Activated CD8-positive, alpha-beta memory T cell treated with anti-CD3 and anti-CD28 coated beads, Interleukin-2, amount 50 U/mL, for 4 hours (primary cell): ENCODE measurements around the gene KIF1A.
"Not testable (repeated sequence)": the region's sequence is repeated elsewhere in the genome, so short reads cannot be mapped to it uniquely, and the experiment has no call there.

Experiments
- DNase-seq: peaks from one replicate; pipeline ENCODE4 v3.0.0-alpha.2; 2020

KIF1A gene

GRCh38 chr2:240847817-240848216, 27.8 kb upstream of the KIF1A start:
- no peak for DNase-seq

DNA sequence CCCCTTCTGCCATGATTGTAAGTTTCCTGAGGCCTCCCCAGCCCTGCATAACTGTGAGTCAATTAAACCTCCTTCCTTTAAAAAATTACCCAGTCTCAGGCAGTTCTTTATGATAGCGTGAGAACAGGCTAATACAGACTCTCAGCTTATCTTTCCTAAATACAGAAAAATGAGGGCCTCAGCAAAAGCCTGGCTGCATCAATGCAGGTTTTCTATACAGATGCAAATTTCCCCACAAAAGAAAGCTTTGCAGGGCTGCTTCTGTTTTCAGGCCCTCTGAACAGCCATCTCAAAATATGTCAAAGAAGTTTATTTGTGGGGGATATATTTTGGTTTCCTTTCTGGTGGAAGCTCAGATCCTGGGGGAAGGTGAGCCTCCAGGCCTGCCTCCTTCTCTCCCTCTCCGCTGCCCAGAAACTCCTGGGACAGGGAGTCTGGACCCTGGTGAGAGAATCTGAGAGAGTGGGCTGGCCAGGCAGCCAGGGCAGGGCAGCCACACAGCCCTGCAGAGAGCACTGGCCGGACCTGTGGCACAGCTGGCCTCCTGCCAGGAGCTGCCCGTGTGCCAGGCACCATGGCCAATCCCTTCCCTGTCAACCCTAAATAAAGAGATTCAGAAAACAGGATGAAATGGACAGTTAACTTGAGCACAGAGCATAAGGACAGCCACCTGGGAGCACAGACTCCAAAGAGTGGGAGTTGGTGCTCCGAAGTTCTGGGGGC, 27.0 kb upstream of the KIF1A start:
- DNase-seq = no peak

DNA sequence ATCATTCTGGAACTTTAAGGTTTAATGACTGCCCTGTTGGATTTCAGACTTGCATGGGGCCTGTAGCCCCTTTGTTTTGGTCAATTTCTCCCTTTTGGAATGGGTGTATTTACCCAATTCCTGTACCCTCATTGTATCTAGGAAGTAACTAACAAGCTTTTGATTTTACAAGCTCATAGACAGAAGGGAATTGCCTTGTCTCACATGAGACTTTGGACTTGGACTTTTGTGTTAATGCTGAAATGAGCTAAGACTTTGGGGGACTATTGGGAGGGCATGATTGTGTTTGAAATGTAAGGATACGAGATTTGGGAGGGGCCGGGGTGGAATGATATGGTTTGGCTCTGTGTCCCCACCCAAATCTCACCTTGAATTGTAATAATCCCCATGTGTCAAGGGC, 26.3 kb upstream of the KIF1A start:
- not testable (repeated sequence) for DNase-seq

- no peak for DNase-seq
Measured at GRCh38 chr2:240840435-240841060, 20.5 kb upstream of the KIF1A start.

- DNase-seq = no peak
Measured at GRCh38 chr2:240839152-240840143, 19.4 kb upstream of the KIF1A start.

DNA sequence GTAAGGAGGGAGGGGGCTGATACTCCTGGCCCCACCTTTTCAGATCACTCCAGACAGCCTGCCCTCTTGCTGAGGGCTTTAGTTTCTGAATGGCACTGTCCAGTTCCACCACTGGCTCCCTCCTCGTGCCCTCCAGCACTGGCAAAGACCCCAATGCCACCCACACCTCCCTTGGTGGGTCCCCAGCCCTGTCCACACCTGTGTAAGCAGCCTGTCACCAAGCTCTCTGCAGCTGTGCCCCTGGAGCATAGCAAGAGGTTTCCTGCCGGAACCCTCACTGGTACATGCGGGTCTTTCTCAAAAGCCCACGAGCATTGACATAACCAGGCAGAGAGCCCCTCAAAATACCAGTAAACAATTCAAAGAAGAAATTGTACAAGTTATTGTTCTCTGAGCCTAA, 17.6 kb upstream of the KIF1A start:
- no peak for DNase-seq

GRCh38 chr2:240836781-240837467, 16.9 kb upstream of the KIF1A start:
- DNase-seq = no peak

DNA sequence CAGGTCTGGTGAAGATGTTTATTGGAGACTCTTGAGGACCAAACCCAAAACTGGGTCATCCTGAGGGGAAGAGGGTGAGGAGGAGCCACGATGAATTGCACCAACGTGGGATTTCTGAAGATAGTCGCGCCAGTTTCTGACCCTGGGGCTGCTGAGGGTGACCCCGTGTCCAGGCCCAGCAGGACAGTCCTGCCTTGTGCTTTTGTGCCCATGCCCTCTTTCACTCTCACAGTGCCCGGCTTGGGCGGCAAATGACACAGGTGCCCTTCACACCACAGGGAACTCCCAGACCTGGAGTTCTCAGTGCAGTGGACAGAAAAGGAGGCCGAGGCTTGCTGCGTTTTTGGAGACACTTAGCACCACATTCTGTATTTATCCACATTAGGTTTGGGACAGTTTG, 15.5 kb upstream of the KIF1A start:
- DNase-seq = no peak

GRCh38 chr2:240834377-240834975, 14.5 kb upstream of the KIF1A start:
- DNase-seq = no peak

GRCh38 chr2:240833724-240834285, 13.8 kb upstream of the KIF1A start:
- DNase-seq = no peak

DNA sequence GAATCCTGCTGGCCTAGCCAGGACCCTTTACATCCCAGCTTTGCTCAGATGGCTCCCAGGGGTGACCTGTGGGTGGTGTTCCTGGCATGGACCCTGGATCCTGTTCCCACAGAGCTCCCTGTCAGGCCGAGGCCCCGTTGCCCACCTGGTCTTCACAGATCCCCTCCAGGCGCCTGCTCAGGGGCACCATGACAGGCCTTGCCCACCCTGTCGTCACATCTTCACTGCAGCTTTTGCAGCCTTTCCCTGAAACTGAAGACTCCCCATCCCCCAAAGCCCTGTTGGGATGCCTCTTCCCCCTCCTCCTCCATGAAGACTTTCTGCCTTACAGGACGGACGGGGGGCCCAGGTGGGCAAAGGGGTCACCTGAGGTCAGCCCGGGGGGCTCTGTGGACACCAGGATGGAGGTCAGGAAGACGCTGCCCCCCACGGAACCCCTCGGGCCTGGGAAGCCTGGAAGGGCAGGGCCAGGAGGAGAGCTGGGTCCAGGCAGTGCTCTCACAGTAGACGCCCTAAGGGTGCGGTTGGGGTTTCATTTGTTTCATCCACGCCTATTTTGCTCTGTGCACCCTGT, 13.0 kb upstream of the KIF1A start:
- no peak for DNase-seq

GRCh38 chr2:240832205-240832727, 12.2 kb upstream of the KIF1A start:
- DNase-seq = peak; percentile 98

DNA sequence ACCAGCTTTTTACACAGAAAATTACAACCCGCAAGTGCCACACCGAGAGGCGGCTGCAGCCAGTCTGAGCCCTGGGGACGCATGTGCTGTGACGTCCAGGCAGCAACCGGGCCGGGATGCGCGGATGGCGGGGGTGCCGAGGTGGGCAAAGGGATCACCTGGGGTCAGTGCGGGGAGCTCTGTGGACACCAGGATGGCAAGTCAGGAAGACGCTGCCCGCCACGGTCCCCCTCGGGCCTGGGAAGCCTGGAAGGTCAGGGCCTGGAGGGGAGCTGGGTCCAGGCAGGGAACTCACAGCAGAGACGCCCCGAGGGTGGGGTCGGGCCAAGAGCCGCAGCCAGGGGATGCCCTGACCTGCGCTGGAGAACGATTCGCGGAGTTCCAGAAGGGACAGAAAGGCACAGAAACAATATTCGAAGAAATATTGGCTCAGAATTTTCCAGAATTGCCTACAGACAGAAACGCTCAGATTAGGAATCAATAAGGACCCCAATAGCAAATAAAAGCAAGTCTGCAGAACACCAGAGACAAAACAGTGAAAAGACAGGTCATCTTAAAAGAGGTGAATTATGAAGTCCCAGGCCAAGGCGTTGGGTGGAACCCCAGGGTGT, 11.7 kb upstream of the KIF1A start:
- DNase-seq = no peak

DNA sequence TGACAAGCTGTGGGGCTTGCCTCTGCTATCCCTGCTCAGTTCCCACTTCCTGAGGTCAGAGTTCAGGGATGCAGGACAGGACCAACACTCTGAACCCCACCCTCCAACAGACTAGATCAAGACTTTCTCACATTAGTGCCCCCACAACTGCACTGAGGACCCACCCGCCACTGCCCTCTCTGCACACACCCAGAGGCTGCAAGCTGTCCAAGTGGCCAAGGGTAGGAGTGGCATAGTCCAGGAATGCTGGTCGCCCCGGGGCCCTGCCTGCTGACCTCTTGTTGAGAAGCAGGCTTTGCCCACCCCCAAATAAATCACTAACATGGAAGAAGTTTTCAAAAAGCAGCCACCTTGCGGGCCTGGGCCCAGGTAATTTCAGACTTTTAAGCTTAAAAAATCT, 5.5 kb upstream of the KIF1A start:
- no peak for DNase-seq

- no peak for DNase-seq
Measured at GRCh38 chr2:240823449-240824336, 3.7 kb upstream of the KIF1A start.

- DNase-seq = no peak
Measured at GRCh38 chr2:240822280-240822847, 2.3 kb upstream of the KIF1A start.

DNA sequence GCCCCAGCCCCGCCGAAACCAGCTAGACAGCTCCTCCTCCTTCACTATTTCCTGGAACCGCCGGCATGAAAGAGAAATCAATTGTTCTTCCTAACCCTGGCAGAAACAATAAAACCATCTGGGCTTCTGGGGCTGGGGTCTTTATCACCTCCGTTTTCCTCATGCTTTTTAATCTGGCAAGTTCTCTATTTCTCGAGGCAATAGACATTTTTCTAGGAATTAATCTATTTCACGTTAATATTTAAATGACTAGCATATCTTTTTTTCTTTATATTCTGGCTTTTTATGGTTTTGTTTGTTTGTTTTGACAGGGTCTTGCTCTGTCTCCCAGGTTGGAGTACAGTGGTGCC, 1.4 kb upstream of the KIF1A start:
- DNase-seq = no peak

- peak; percentile 37 for DNase-seq
Measured at GRCh38 chr2:240820607-240821428, 799 bp upstream of the KIF1A start.
